B cell (primary cell): Measurements from ENCODE around the gene CNTNAP2. TPM values are rescaled to one million over a fixed set of nuclear protein-coding genes. Genes with fewer than 3 reads are reported as not detected.

Experiments
- ATAC-seq: fragments of 200-7000 bp; cut with Tn5 transposase; one replicate; pipeline ENCODE4 v1.10.0; 2021; ENCODE audit warnings: low read depth, mild to moderate bottlenecking, moderate number of reproducible peaks, moderate library complexity
- CTCF ChIA-PET: fragments of 350-600 bp; sonication (Branson Sonifier 250); formaldehyde crosslinking; loops from one replicate; lab custom pipeline; 2021; ENCODE audit warnings: antibody characterized with exemption, inconsistent platforms; lab: Charles Lee
- POLR2A ChIA-PET: fragments of 350-600 bp; sonication (Branson Sonifier 250); formaldehyde crosslinking; loops from one replicate; lab custom pipeline; 2021; ENCODE audit warnings: antibody characterized with exemption; lab: Charles Lee
- DNase-seq: peaks from one replicate; pipeline ENCODE4 v3.0.0; 2013
- H2AFZ ChIP-seq: 2 replicates; pipeline ENCODE4 v1.6.1; 2012; ENCODE audit warnings: mild to moderate bottlenecking, low read depth, low read length; ENCODE audit not compliant: insufficient read depth, poor library complexity, severe bottlenecking
- H3K27ac ChIP-seq, 2 donors: 1 replicate in 1 of 2; 2 replicates in 1 of 2; pipeline ENCODE4 v1.5.1; 2012 to 2013; ENCODE audit warnings: low read length in 2 of 2, mild to moderate bottlenecking in 2 of 2, moderate library complexity in 1 of 2
- H3K27me3 ChIP-seq, 4 experiments: fragments of 200-600 bp in 1 of 4; sonication (generic) in 1 of 4; replicated peaks in 1 of 4; 1 replicate in 2 of 4; 2 replicates in 2 of 4; pipeline versions ENCODE4 v1.6.1 to v1.7.0; 2013 to 2016; ENCODE audit warnings: low read length in 3 of 4, mild to moderate bottlenecking in 2 of 4, mixed read lengths in 1 of 4, moderate library complexity in 1 of 4; ENCODE audit not compliant: insufficient read depth in 4 of 4, control insufficient read depth in 3 of 4; ENCODE audit errors: control extremely low read depth in 1 of 4
- H3K36me3 ChIP-seq, 2 experiments: replicated peaks in 1 of 2; 1 replicate in 1 of 2; 2 replicates in 1 of 2; pipeline versions ENCODE4 v1.6.1 to v1.7.1; 2013; ENCODE audit warnings: low read length in 1 of 2; ENCODE audit not compliant: insufficient read depth in 2 of 2, control insufficient read depth in 1 of 2; ENCODE audit errors: control extremely low read depth in 1 of 2, extremely low read depth in 1 of 2
- H3K4me1 ChIP-seq, 2 donors: fragments of 200-600 bp in 1 of 2; sonication (generic) in 1 of 2; 1 replicate in 1 of 2; 2 replicates in 1 of 2; pipeline versions ENCODE4 v1.5.1 to v1.6.1; 2013 to 2017; ENCODE audit warnings: low read length in 2 of 2; ENCODE audit not compliant: control insufficient read depth in 2 of 2, insufficient read depth in 2 of 2
- H3K4me2 ChIP-seq: replicated peaks from 2 replicates; pipeline ENCODE3; 2012; ENCODE audit warnings: mild to moderate bottlenecking, low read depth, low read length; ENCODE audit not compliant: poor library complexity, severe bottlenecking
- H3K4me3 ChIP-seq, 5 experiments: fragments of 200-600 bp in 1 of 5; sonication (generic) in 1 of 5; 1 replicate in 3 of 5; 2 replicates in 2 of 5; pipeline versions ENCODE4 v1.5.1 to v1.7.0; 2011 to 2016; ENCODE audit warnings: low read length in 4 of 5, mild to moderate bottlenecking in 4 of 5, low read depth in 2 of 5, control low read depth in 1 of 5, moderate library complexity in 1 of 5; ENCODE audit not compliant: insufficient read depth in 1 of 5; ENCODE audit errors: control extremely low read depth in 1 of 5, extremely low read depth in 1 of 5
- H3K79me2 ChIP-seq: fragments of 200-600 bp; sonication (generic); one replicate; pipeline ENCODE4 v1.6.0; 2016; ENCODE audit warnings: low read length; ENCODE audit not compliant: control insufficient read depth, insufficient read depth
- H3K9ac ChIP-seq: fragments of 200-600 bp; sonication (generic); 2 replicates; pipeline ENCODE4 v1.6.1; 2017; ENCODE audit warnings: mild to moderate bottlenecking, low read length, moderate library complexity
- H3K9me3 ChIP-seq, 3 donors: one replicate each; pipeline versions ENCODE4 v1.6.1 to v1.7.1; 2013; ENCODE audit warnings: low read length in 2 of 3; ENCODE audit not compliant: control insufficient read depth in 2 of 3, insufficient read depth in 1 of 3; ENCODE audit errors: control extremely low read depth in 1 of 3
- H4K20me1 ChIP-seq: 2 replicates; pipeline ENCODE4 v1.6.0; 2012; ENCODE audit warnings: mild to moderate bottlenecking, low read length; ENCODE audit not compliant: insufficient read depth, control insufficient read depth, poor library complexity, severe bottlenecking
- H3K27ac Mint-ChIP-seq: one replicate; pipeline ENCODE4 v1.8.0; 2021; ENCODE audit warnings: mixed read lengths
- H3K27me3 Mint-ChIP-seq: one replicate; pipeline ENCODE4 v1.8.0; 2021; ENCODE audit warnings: mixed read lengths
- H3K4me1 Mint-ChIP-seq: one replicate; pipeline ENCODE4 v1.8.0; 2021; ENCODE audit warnings: mixed read lengths
- H3K4me3 Mint-ChIP-seq: one replicate; pipeline ENCODE4 v1.8.0; 2021; ENCODE audit warnings: mixed read lengths
- H3K9me3 Mint-ChIP-seq: one replicate; pipeline ENCODE4 v1.8.0; 2022; ENCODE audit warnings: mixed read lengths; ENCODE audit not compliant: insufficient read depth
- EZH2 ChIP-seq: IDR thresholded peaks from 2 replicates; pipeline ENCODE4 v1.6.1; 2012; ENCODE audit warnings: borderline replicate concordance, low read depth, mild to moderate bottlenecking, moderate library complexity, low read length; ENCODE audit not compliant: insufficient read depth, poor library complexity, severe bottlenecking
- WGBS: methylation state at CpG from one replicate; pipeline ENCODE4 v1.1.5; 2013; ENCODE audit warnings: missing lambda C conversion rate; ENCODE audit not compliant: insufficient coverage; 5-methylcytosine and 5-hydroxymethylcytosine counted together
- intact Hi-C: fragments of 100-400 bp; cut with micrococcal nuclease; formaldehyde crosslinking; loops from one replicate; pipeline ENCODE4 v1.10.0; 2022
- polyA plus RNA-seq: library from polyadenylated mRNA; depleted of rRNA; stranded (reverse); fragments of >200 nt; gene quantifications from 2 replicates; pipeline ENCODE4 v1.2.3, GENCODE V29; 2012
- total RNA-seq, 2 donors: library from RNA; stranded (reverse); fragments of 120-200 nt in 1 of 2; gene quantifications; 1 replicate in 1 of 2; 2 replicates in 1 of 2; pipeline versions ENCODE4 v1.2.3 to v1.2.4, GENCODE V29; 2013 to 2022
- TF ChIP-seq, protein P1 (sequence below): fragments of 200-600 bp; IDR thresholded peaks from one replicate; pipeline ENCODE4 v1.8.0; 2022; ENCODE audit warnings: antibody characterized with exemption, mild to moderate bottlenecking

Gene CNTNAP2
- total and polyA plus RNA-seq, 2 donors (not counting 1 experiment from before 2014, with no cell fraction given) = 7.4 to 16.6 TPM

DNA sequence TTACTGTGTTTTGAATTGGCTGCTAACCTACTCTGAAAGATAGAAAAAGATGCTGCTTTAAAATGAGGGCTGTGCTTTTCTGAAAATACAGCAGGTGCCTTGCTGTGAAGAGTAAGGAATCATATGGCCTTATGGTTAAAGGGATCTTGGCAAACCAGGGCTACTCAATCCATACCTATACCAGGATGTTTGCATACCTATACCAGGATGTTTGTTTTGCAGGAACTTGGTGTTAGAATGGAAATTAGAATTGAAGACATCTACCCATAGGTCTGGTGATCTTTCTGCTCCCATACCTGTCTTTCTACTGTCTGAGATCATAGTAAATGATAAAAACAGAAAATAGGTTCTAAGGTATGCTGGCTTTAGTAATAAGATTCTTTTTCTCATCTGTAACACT lies 2273.8 kb downstream of the CNTNAP2 start:
- H3K27ac Mint-ChIP-seq = no peak overlapping the region
- Histone ChIP-seq H3K27me3 (no peaks in the 10 kb centered on the region), H3K27ac (no peak overlapping the region), H3K4me1 (no peaks in the 10 kb centered on the region), H4K20me1 (no peaks in the 10 kb centered on the region), H3K4me3 (no peak overlapping the region), H3K9ac (no peak overlapping the region), H3K9me3 (peaks cover 0 to 10% (median 6%) of the 10 kb centered on the region in 3 donors), H2AFZ (no peak overlapping the region), H3K79me2 (no peaks in the 10 kb centered on the region), H3K36me3 (peaks cover 0 to 26% of the 10 kb centered on the region in 2 experiments), H3K4me2 (no peak overlapping the region)
- peaks cover 2% of the 10 kb centered on the region for H3K4me1 Mint-ChIP-seq
- H3K9me3 Mint-ChIP-seq = peaks cover 5% of the 10 kb centered on the region
- intact Hi-C loops = no loop called here
- DNase-seq = no peak
- ChIA-PET POLR2A (no interaction called here), CTCF (no interaction called here)
- no peak overlapping the region for H3K4me3 Mint-ChIP-seq
- no peaks in the 10 kb centered on the region for H3K27me3 Mint-ChIP-seq
- ATAC-seq = no peak
- TF ChIP-seq, protein P1, sequence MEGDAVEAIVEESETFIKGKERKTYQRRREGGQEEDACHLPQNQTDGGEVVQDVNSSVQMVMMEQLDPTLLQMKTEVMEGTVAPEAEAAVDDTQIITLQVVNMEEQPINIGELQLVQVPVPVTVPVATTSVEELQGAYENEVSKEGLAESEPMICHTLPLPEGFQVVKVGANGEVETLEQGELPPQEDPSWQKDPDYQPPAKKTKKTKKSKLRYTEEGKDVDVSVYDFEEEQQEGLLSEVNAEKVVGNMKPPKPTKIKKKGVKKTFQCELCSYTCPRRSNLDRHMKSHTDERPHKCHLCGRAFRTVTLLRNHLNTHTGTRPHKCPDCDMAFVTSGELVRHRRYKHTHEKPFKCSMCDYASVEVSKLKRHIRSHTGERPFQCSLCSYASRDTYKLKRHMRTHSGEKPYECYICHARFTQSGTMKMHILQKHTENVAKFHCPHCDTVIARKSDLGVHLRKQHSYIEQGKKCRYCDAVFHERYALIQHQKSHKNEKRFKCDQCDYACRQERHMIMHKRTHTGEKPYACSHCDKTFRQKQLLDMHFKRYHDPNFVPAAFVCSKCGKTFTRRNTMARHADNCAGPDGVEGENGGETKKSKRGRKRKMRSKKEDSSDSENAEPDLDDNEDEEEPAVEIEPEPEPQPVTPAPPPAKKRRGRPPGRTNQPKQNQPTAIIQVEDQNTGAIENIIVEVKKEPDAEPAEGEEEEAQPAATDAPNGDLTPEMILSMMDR = no peak
- TF ChIP-seq EZH2 = no peak

DNA sequence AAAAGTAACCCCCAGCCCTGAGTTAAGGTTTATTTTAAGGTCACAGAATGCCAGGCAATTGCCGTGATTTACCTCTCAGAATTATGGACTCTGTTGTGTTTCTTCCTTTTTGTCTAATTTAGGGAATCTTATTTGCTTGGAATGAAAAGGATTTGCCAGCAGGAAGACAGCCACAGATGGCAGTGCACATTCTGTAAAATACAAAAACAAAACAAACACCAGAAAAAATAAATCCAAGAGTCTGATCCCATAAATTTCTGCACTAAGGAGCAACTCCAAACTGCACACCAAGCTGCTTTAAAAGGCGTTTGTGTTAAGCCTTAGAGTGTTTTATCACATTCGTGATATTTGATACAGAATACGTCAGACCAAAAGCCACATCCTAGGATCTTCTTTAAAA lies 2275.0 kb downstream of the CNTNAP2 start:
- no peaks in the 10 kb centered on the region for H3K27me3 ChIP-seq
- ATAC-seq (no peak), DNase-seq (no peak)
- H2AFZ ChIP-seq = no peak overlapping the region
- no peaks in the 10 kb centered on the region for H3K4me1 ChIP-seq
- CTCF ChIA-PET = interaction anchor here (1.4 kb wide), 1 partner anchor 129 kb away, joined by 4 read pairs; no protein-coding TSS in a partner anchor
- H3K9me3 Mint-ChIP-seq = peaks cover 5% of the 10 kb centered on the region
- peaks cover 0 to 24% of the 10 kb centered on the region in 2 experiments for H3K36me3 ChIP-seq
- H3K27ac ChIP-seq = no peak overlapping the region
- H3K4me3 Mint-ChIP-seq = no peak overlapping the region
- no peaks in the 10 kb centered on the region for H3K79me2 ChIP-seq
- intact Hi-C loops = no loop called here
- POLR2A ChIA-PET = no interaction called here
- 100% methylated on average over 1 of the region's 4 CpGs for WGBS
- peaks cover 4% of the 10 kb centered on the region for H3K4me1 Mint-ChIP-seq
- H3K27me3 Mint-ChIP-seq = no peaks in the 10 kb centered on the region
- H3K9me3 ChIP-seq = peaks cover 0 to 10% (median 6%) of the 10 kb centered on the region in 3 donors
- H3K9ac ChIP-seq = no peak overlapping the region
- no peak overlapping the region for H3K27ac Mint-ChIP-seq
- H3K4me2 ChIP-seq = no peak overlapping the region
- H3K4me3 ChIP-seq = no peak overlapping the region
- TF ChIP-seq, protein P1 = no peak
- TF ChIP-seq EZH2 = no peak
- no peaks in the 10 kb centered on the region for H4K20me1 ChIP-seq
